Caco-2 (cell line): ENCODE results near the gene FRAS1. TPM values are rescaled to one million over a fixed set of nuclear protein-coding genes. Genes with fewer than 3 reads are reported as not detected.

Experiments
- BruUV-seq: library from RNA; stranded (reverse); fragments of 400-500 nt; replicated peaks from 2 replicates; lab custom pipeline; 2021; lab: Mats Ljungman, UMichigan
- CTCF ChIA-PET: fragments of 300-600 bp; sonication (Branson Sonifier 250); formaldehyde crosslinking; loops from one replicate; lab custom pipeline; 2022; ENCODE audit warnings: antibody characterized with exemption; lab: Charles Lee
- POLR2A ChIA-PET: fragments of 300-600 bp; sonication (Branson Sonifier 250); formaldehyde crosslinking; loops from one replicate; lab custom pipeline; 2022; ENCODE audit warnings: antibody characterized with exemption; lab: Charles Lee
- DNase-seq, 2 experiments: peaks; one replicate each; pipeline versions ENCODE4 v3.0.0 to v3.0.0-alpha.2; 2020 to 2022
- H3K27me3 ChIP-seq: replicated peaks from 2 replicates; pipeline ENCODE4 v1.6.0; 2011; ENCODE audit warnings: low read length; ENCODE audit not compliant: control insufficient read depth, insufficient read depth
- H3K36me3 ChIP-seq: 2 replicates; pipeline ENCODE4 v1.5.1; 2011; ENCODE audit warnings: low read length; ENCODE audit not compliant: control insufficient read depth, insufficient read depth
- H3K4me1 ChIP-seq: fragments of 250-450 bp; sonication (Bioruptor Pico); 2 replicates; pipeline ENCODE4 v1.5.1; 2020; ENCODE audit warnings: mild to moderate bottlenecking
- H3K4me3 ChIP-seq: 2 replicates; pipeline ENCODE4 v1.5.1; 2011; ENCODE audit warnings: low read depth, mild to moderate bottlenecking, control low read depth, low read length
- H3K9me3 ChIP-seq: fragments of 250-450 bp; sonication (Bioruptor Pico); 2 replicates; pipeline ENCODE4 v1.5.1; 2020; ENCODE audit warnings: mild to moderate bottlenecking, moderate library complexity
- H3K27ac Mint-ChIP-seq: one replicate; pipeline ENCODE4 v1.8.0; 2022; ENCODE audit warnings: mixed read lengths; ENCODE audit not compliant: unreplicated experiment
- H3K27me3 Mint-ChIP-seq: one replicate; pipeline ENCODE4 v1.8.0; 2022; ENCODE audit warnings: mixed read lengths; ENCODE audit not compliant: insufficient read depth, unreplicated experiment
- H3K36me3 Mint-ChIP-seq: one replicate; pipeline ENCODE4 v1.8.0; 2022; ENCODE audit warnings: mild to moderate bottlenecking, mixed read lengths; ENCODE audit not compliant: insufficient read depth, unreplicated experiment
- H3K4me1 Mint-ChIP-seq: one replicate; pipeline ENCODE4 v1.8.0; 2022; ENCODE audit warnings: low read depth, mixed read lengths; ENCODE audit not compliant: unreplicated experiment
- H3K4me3 Mint-ChIP-seq: one replicate; pipeline ENCODE4 v1.8.0; 2022; ENCODE audit warnings: mild to moderate bottlenecking, moderate library complexity, mixed read lengths; ENCODE audit not compliant: unreplicated experiment
- H3K9me3 Mint-ChIP-seq: one replicate; pipeline ENCODE4 v1.8.0; 2022; ENCODE audit warnings: mixed read lengths; ENCODE audit not compliant: unreplicated experiment
- CTCF ChIP-seq, 2 experiments: fragments of 200-600 bp in 1 of 2; IDR thresholded peaks; 1 replicate in 1 of 2; 2 replicates in 1 of 2; pipeline versions ENCODE4 v1.5.1 to v1.8.0; 2011 to 2022; ENCODE audit warnings: antibody characterized with exemption in 1 of 2, control low read depth in 1 of 2, inconsistent platforms in 1 of 2, low read depth in 1 of 2, low read length in 1 of 2, mild to moderate bottlenecking in 1 of 2, moderate library complexity in 1 of 2; ENCODE audit not compliant: insufficient read depth in 1 of 2, severe bottlenecking in 1 of 2, unreplicated experiment in 1 of 2
- intact Hi-C: fragments of 100-400 bp; cut with micrococcal nuclease; formaldehyde crosslinking; loops from one replicate; pipeline ENCODE4 v1.10.0; 2022; ENCODE audit not compliant: unreplicated experiment
- total RNA-seq: library from RNA; stranded (reverse); gene quantifications from 2 replicates; pipeline ENCODE4 v1.2.3, GENCODE V29; 2022

Gene FRAS1
- total RNA-seq, 1 experiment from 2014 or later = 40.8 TPM

- CTCF ChIA-PET = interaction anchor here (0.7 kb wide), 1 partner anchor 13 kb away, joined by 3 read pairs; no protein-coding TSS in a partner anchor
- BruUV-seq = no TSS peak
- POLR2A ChIA-PET = no interaction called here
Measured at GRCh38 chr4:78024576-78025091, 32.5 kb upstream of the FRAS1 start.

GRCh38 chr4:78031417-78031950 lies 25.6 kb upstream of the FRAS1 start:
- TF ChIP-seq CTCF (IDR thresholded peaks at IDR 0.05; ENCODE audit: insufficient read depth in 1 of 2, low read depth in 1 of 2, low read length in 1 of 2, severe bottlenecking in 1 of 2, unreplicated experiment in 1 of 2) = no peak
- Histone ChIP-seq H3K4me3 (no peak overlapping the region), H3K9me3 (no peaks in the 10 kb centered on the region), H3K4me1 (no peaks in the 10 kb centered on the region), H3K27me3 (no peaks in the 10 kb centered on the region), H3K36me3 (no peaks in the 10 kb centered on the region)
- Mint-ChIP-seq H3K4me1 (no peaks in the 10 kb centered on the region), H3K4me3 (no peak overlapping the region), H3K36me3 (no peaks in the 10 kb centered on the region), H3K27me3 (no peaks in the 10 kb centered on the region), H3K9me3 (no peaks in the 10 kb centered on the region), H3K27ac (no peak overlapping the region)
- CTCF ChIA-PET = interaction anchor here (0.6 kb wide), 1 partner anchor 534 kb away, joined by 5 read pairs; no protein-coding TSS in a partner anchor
- intact Hi-C loops = no loop called here
- no TSS peak for BruUV-seq
- POLR2A ChIA-PET = no interaction called here
- no peak for DNase-seq

More at GRCh38 chr4:78024576-78025091, 32.5 kb upstream of the FRAS1 start:
- Histone ChIP-seq H3K36me3 (no peaks in the 10 kb centered on the region), H3K4me3 (no peak overlapping the region), H3K27me3 (no peaks in the 10 kb centered on the region), H3K4me1 (no peaks in the 10 kb centered on the region), H3K9me3 (no peaks in the 10 kb centered on the region)
- Mint-ChIP-seq H3K27ac (no peak overlapping the region), H3K36me3 (no peaks in the 10 kb centered on the region), H3K4me1 (no peaks in the 10 kb centered on the region), H3K4me3 (no peak overlapping the region), H3K9me3 (no peaks in the 10 kb centered on the region), H3K27me3 (peaks cover 3% of the 10 kb centered on the region)
- intact Hi-C loops = no loop called here
- no peak for DNase-seq
- TF ChIP-seq CTCF (IDR thresholded peaks at IDR 0.05; ENCODE audit: insufficient read depth in 1 of 2, low read depth in 1 of 2, low read length in 1 of 2, severe bottlenecking in 1 of 2, unreplicated experiment in 1 of 2) = no peak

- no peaks in the 10 kb centered on the region for H3K36me3 Mint-ChIP-seq
- ChIA-PET POLR2A (no interaction called here), CTCF (no interaction called here)
- no peak overlapping the region for H3K4me3 Mint-ChIP-seq
- no peaks in the 10 kb centered on the region for H3K27me3 Mint-ChIP-seq
- Histone ChIP-seq H3K36me3 (no peaks in the 10 kb centered on the region), H3K27me3 (no peaks in the 10 kb centered on the region), H3K4me3 (no peak overlapping the region), H3K4me1 (no peaks in the 10 kb centered on the region), H3K9me3 (no peaks in the 10 kb centered on the region)
- no peaks in the 10 kb centered on the region for H3K4me1 Mint-ChIP-seq
- TF ChIP-seq CTCF (IDR thresholded peaks at IDR 0.05; ENCODE audit: insufficient read depth in 1 of 2, low read depth in 1 of 2, low read length in 1 of 2, severe bottlenecking in 1 of 2, unreplicated experiment in 1 of 2) = no peak
- BruUV-seq = no TSS peak
- intact Hi-C loops = no loop called here
- H3K27ac Mint-ChIP-seq = no peak overlapping the region
- no peaks in the 10 kb centered on the region for H3K9me3 Mint-ChIP-seq
- no peak for DNase-seq
Measured at GRCh38 chr4:78032446-78032845, 24.7 kb upstream of the FRAS1 start.
